ENCODE results near the gene SMIM5. TPM values are rescaled to one million over a fixed set of nuclear protein-coding genes. Genes with fewer than 3 reads are reported as not detected.

Gene SMIM5
- polyA plus RNA-seq, 1 donor from 2014 or later, result 0.59 TPM

GRCh38 chr17:75685499-75685898, 52.3 kb downstream of the SMIM5 start:
- no peak overlapping the region for H2AFZ ChIP-seq (ENCODE audit: low read depth, low read length)
- H3K9me3 ChIP-seq (ENCODE audit: low read length), result no peaks in the 10 kb centered on the region

GRCh38 chr17:75688209-75688825, 55.1 kb downstream of the SMIM5 start:
- H3K79me2 ChIP-seq (replicated peaks; ENCODE audit: insufficient read depth, low read length), result no peaks in the 10 kb centered on the region
- H3K9me3 ChIP-seq (ENCODE audit: low read length), result no peaks in the 10 kb centered on the region
- no peak overlapping the region for H3K27ac ChIP-seq (ENCODE audit: low read length)
- H3K27me3 ChIP-seq (ENCODE audit: insufficient read depth, low read depth, low read length), result no peaks in the 10 kb centered on the region
- H3K36me3 ChIP-seq (ENCODE audit: insufficient read depth, low read length), result no peaks in the 10 kb centered on the region
- H3K4me3 ChIP-seq (ENCODE audit: low read length), result no peak overlapping the region
- no peak overlapping the region for H3K4me2 ChIP-seq (ENCODE audit: low read length)
- H3K9ac ChIP-seq (ENCODE audit: low read length), result no peak overlapping the region
- H3F3A ChIP-seq (ENCODE audit: insufficient read depth, low read length, poor library complexity, severe bottlenecking), result no peaks in the 10 kb centered on the region
- TF ChIP-seq MXI1 (conservative IDR thresholded peaks at IDR 0.05; ENCODE audit: poor library complexity, severe bottlenecking), result no peak
- no peak for TF ChIP-seq EZH2 (IDR thresholded peaks at IDR 0.05; ENCODE audit: borderline replicate concordance, insufficient read depth, low read length, poor library complexity, severe bottlenecking)
- no peak for TF ChIP-seq TAF1 (IDR thresholded peaks at IDR 0.05; ENCODE audit: low read depth)
- no peak for TF ChIP-seq REST (IDR thresholded peaks at IDR 0.05; ENCODE audit: borderline replicate concordance)
- TF ChIP-seq SMC3 (conservative IDR thresholded peaks at IDR 0.05; ENCODE audit: poor library complexity), result no peak
- no peak for TF ChIP-seq POLR2AphosphoS5 (IDR thresholded peaks at IDR 0.05)
- no peaks in the 10 kb centered on the region for H3K9me2 ChIP-seq (ENCODE audit: insufficient read depth, low read length)
- H2AFZ ChIP-seq (ENCODE audit: low read depth, low read length), result no peak overlapping the region
- no peaks in the 10 kb centered on the region for H4K20me1 ChIP-seq (ENCODE audit: insufficient read depth)

More at GRCh38 chr17:75685499-75685898, 52.3 kb downstream of the SMIM5 start:
- Histone ChIP-seq H3F3A (ENCODE audit: insufficient read depth, low read length, poor library complexity, severe bottlenecking) (no peaks in the 10 kb centered on the region), H3K27ac (ENCODE audit: low read length) (no peak overlapping the region), H3K4me3 (ENCODE audit: low read length) (no peak overlapping the region), H3K36me3 (ENCODE audit: insufficient read depth, low read length) (no peaks in the 10 kb centered on the region), H3K9me2 (ENCODE audit: insufficient read depth, low read length) (no peaks in the 10 kb centered on the region), H3K79me2 (replicated peaks; ENCODE audit: insufficient read depth, low read length) (no peaks in the 10 kb centered on the region), H3K27me3 (ENCODE audit: insufficient read depth, low read depth, low read length) (no peaks in the 10 kb centered on the region), H3K9ac (ENCODE audit: low read length) (no peak overlapping the region), H4K20me1 (ENCODE audit: insufficient read depth) (no peaks in the 10 kb centered on the region), H3K4me2 (ENCODE audit: low read length) (no peak overlapping the region)
- TF ChIP-seq POLR2AphosphoS5 (IDR thresholded peaks at IDR 0.05) (no peak), SMC3 (conservative IDR thresholded peaks at IDR 0.05; ENCODE audit: poor library complexity) (no peak), EZH2 (IDR thresholded peaks at IDR 0.05; ENCODE audit: borderline replicate concordance, insufficient read depth, low read length, poor library complexity, severe bottlenecking) (no peak), EP300 (conservative IDR thresholded peaks at IDR 0.05; ENCODE audit: poor library complexity, severe bottlenecking) (no peak), MXI1 (conservative IDR thresholded peaks at IDR 0.05; ENCODE audit: poor library complexity, severe bottlenecking) (no peak), REST (IDR thresholded peaks at IDR 0.05; ENCODE audit: borderline replicate concordance) (no peak), TAF1 (IDR thresholded peaks at IDR 0.05; ENCODE audit: low read depth) (no peak), RAD21 (conservative IDR thresholded peaks at IDR 0.05) (no peak), CTCF (IDR thresholded peaks at IDR 0.05; ENCODE audit: poor library complexity, severe bottlenecking) (no peak)
